ENCODE results near the gene WDR90. TPM values are rescaled to one million over a fixed set of nuclear protein-coding genes. Genes with fewer than 3 reads are reported as not detected.

WDR90 gene
- total RNA-seq, result 100 to 1,000 TPM in 2 of 4 donors, 10 to 100 TPM in 2; 23.0 to 166 (median 90.2) TPM

DNA sequence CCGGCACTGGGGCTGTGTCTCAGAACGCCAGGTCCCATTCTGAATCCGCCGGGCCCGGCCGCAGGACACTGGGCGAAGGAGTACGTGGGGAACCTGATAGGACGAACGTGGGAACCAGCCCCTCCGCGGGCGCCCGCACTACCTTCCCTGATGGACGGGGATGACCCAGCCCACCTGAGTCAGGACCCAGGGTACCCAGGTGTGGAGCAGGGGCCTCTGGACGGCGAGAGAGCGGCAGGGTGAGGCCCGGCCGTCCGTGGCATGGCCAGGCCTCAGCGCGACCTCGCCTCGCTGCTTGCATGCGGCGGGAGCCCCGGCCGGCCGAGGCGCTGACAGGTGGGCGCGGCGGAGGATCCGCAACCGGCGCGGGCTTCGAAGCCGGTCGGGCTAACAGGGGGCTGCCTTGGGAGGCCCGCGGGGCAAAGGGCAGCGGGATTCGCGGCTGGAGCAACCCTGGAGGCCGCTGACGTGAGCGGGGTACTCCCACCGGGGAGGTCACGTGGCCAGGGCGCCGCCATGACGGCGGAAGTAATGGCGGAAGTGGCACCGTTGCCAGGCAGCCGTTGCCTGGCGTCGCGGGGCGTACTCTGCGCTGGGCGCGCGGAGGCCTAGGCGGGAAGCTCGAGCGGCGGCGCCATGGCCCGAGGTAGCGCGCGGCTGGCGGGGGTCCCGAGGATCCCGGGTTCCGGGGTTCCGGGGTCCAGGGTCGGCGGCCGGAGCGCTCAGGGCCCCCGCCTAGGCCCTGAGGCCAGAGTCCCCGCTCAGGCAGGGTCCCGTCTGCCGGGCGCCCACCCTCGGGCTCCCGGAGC, at the start of gene WDR90:
WDR90 (plus strand) TSS at position 585 of the 809 bp plus-strand sequence; CDS start at position 637, 52 bp downstream.
- WGBS, 2 donors (ENCODE audit: low coverage in 1 of 2), result 0 to 1% methylated on average over 7 to 44 of the region's 91 CpGs
- intact Hi-C loops (cut with DNase I; ENCODE audit: low total_unique reads) (no loop called here), in situ Hi-C loops (cut with MboI; ENCODE audit: low pct_ligation_motif_present in 1 of 4, low pct_unique_long_range_greater_than_20kb in 1 of 4, low sequenced_read_pairs in 3 of 4) (no loop called here)
- Histone ChIP-seq H3K4me3 (peak within 1 kb of the TSS; percentile 52 to 86 (median 71)), H3K27ac (peak within 1 kb of the TSS; percentile 93 to 96 (median 95)), H3K9me3 (no peaks in the 10 kb centered on the region), H3K36me3 (no peaks in the 10 kb centered on the region), H3K4me1 (peaks cover 36 to 60% (median 60%) of the 10 kb centered on the region in 4 donors), H3K27me3 (no peaks in the 10 kb centered on the region)
- peak; percentile 96 for DNase-seq
- TF ChIP-seq POLR2A (IDR thresholded peaks at IDR 0.05), result peak; percentile 73
- TF ChIP-seq POLR2AphosphoS5 (IDR thresholded peaks at IDR 0.05), result peak; percentile 66 to 90 (median 86)
- TF ChIP-seq, protein P1, sequence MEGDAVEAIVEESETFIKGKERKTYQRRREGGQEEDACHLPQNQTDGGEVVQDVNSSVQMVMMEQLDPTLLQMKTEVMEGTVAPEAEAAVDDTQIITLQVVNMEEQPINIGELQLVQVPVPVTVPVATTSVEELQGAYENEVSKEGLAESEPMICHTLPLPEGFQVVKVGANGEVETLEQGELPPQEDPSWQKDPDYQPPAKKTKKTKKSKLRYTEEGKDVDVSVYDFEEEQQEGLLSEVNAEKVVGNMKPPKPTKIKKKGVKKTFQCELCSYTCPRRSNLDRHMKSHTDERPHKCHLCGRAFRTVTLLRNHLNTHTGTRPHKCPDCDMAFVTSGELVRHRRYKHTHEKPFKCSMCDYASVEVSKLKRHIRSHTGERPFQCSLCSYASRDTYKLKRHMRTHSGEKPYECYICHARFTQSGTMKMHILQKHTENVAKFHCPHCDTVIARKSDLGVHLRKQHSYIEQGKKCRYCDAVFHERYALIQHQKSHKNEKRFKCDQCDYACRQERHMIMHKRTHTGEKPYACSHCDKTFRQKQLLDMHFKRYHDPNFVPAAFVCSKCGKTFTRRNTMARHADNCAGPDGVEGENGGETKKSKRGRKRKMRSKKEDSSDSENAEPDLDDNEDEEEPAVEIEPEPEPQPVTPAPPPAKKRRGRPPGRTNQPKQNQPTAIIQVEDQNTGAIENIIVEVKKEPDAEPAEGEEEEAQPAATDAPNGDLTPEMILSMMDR (IDR thresholded peaks at IDR 0.05), result no peak
- no peak for TF ChIP-seq EP300 (IDR thresholded peaks at IDR 0.05; ENCODE audit: low read depth)

DNA sequence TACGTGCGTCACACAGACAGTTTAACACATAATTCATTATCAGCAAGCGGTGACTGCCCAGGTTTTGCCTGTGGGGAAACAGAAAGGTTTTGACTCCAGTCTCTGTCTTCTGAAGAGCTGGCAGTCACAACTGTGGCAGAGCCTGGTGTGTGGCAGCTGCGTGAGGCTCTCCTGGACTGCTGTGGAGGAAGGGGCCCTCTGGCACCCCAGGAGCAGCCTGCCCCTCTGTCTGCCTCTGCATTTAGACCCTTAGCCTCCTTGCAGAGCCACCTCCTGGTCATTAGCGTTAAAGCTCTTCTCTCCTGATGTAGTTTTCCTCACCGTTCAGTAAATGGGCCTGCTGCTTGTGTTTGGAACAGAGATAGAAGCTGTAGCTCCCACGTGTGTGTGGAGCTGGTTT, 48.4 kb upstream of the WDR90 start:
- no peaks in the 10 kb centered on the region for H3K36me3 ChIP-seq
- DNase-seq, result no peak
- WGBS, 2 donors (ENCODE audit: low coverage in 1 of 2), result 64 to 100% methylated on average over 3 to 7 of the region's 7 CpGs
- no peaks in the 10 kb centered on the region for H3K4me1 ChIP-seq
- intact Hi-C loops (cut with DNase I; ENCODE audit: low total_unique reads), result no loop called here
- H3K9me3 ChIP-seq, result no peaks in the 10 kb centered on the region
- H3K4me3 ChIP-seq, result no peak overlapping the region
- no peak overlapping the region for H3K27ac ChIP-seq
- TF ChIP-seq, protein P1 (IDR thresholded peaks at IDR 0.05), result no peak
- no peak for TF ChIP-seq EP300 (IDR thresholded peaks at IDR 0.05; ENCODE audit: low read depth)
- no peaks in the 10 kb centered on the region for H3K27me3 ChIP-seq
- in situ Hi-C loops (cut with MboI; ENCODE audit: low pct_ligation_motif_present in 1 of 4, low pct_unique_long_range_greater_than_20kb in 1 of 4, low sequenced_read_pairs in 3 of 4), result loop anchor here in 1 of 4 donors (25.0 kb wide), 1 partner anchor 88 kb away; no protein-coding TSS in a partner anchor

DNA sequence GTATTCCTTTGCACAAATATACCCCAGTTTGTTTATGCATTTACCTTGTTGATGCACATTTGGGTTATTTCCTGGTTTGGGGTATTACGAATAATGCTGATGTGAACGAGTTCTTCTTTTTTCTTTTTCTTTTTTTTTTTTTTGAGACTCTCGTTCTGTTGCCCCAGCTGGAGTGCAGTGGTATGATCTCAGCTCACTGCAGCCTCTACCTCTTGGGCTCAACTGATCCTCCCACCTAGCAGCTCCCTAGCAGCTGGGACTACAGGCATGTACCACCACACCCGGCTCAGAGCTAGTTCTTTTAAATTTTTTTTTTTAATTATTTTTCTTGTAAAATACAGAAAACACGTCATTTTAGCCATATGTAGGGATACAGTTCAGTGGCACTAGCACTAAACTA, 45.2 kb upstream of the WDR90 start:
- Histone ChIP-seq H3K27me3 (no peaks in the 10 kb centered on the region), H3K4me1 (no peaks in the 10 kb centered on the region), H3K36me3 (no peaks in the 10 kb centered on the region), H3K27ac (no peak overlapping the region), H3K4me3 (no peak overlapping the region), H3K9me3 (no peaks in the 10 kb centered on the region)
- TF ChIP-seq EP300 (IDR thresholded peaks at IDR 0.05; ENCODE audit: low read depth) (no peak), POLR2AphosphoS5 (IDR thresholded peaks at IDR 0.05) (no peak), POLR2A (IDR thresholded peaks at IDR 0.05) (no peak)
- TF ChIP-seq, protein P1 (IDR thresholded peaks at IDR 0.05), result no peak
- DNase-seq, result no peak
- intact Hi-C loops (cut with DNase I; ENCODE audit: low total_unique reads) (no loop called here), in situ Hi-C loops (cut with MboI; ENCODE audit: low pct_ligation_motif_present in 1 of 4, low pct_unique_long_range_greater_than_20kb in 1 of 4, low sequenced_read_pairs in 3 of 4) (loop anchor here in 1 of 4 donors (25.0 kb wide), 1 partner anchor 92 kb away; no protein-coding TSS in a partner anchor)
- WGBS, 2 donors (ENCODE audit: low coverage in 1 of 2), result 82 to 86% methylated on average over 2 to 5 of the region's 5 CpGs

- H3K27ac ChIP-seq, result no peak overlapping the region
- 97 to 100% methylated on average over 1 to 20 of the region's 22 CpGs for WGBS, 2 donors (ENCODE audit: low coverage in 1 of 2)
- H3K4me1 ChIP-seq, result peaks cover 0 to 17% (median 11%) of the 10 kb centered on the region in 4 donors
- no peak for DNase-seq
- intact Hi-C loops (cut with DNase I; ENCODE audit: low total_unique reads) (no loop called here), in situ Hi-C loops (cut with MboI; ENCODE audit: low pct_ligation_motif_present in 1 of 4, low pct_unique_long_range_greater_than_20kb in 1 of 4, low sequenced_read_pairs in 3 of 4) (loop anchor here in 1 of 4 donors (25.0 kb wide), 1 partner anchor 94 kb away; no protein-coding TSS in a partner anchor)
- H3K36me3 ChIP-seq, result no peaks in the 10 kb centered on the region
- no peak overlapping the region for H3K4me3 ChIP-seq
- TF ChIP-seq POLR2A (IDR thresholded peaks at IDR 0.05), result no peak
- TF ChIP-seq, protein P1 (IDR thresholded peaks at IDR 0.05), result no peak
- no peak for TF ChIP-seq POLR2AphosphoS5 (IDR thresholded peaks at IDR 0.05)
- TF ChIP-seq EP300 (IDR thresholded peaks at IDR 0.05; ENCODE audit: low read depth), result no peak
- H3K27me3 ChIP-seq, result no peaks in the 10 kb centered on the region
- H3K9me3 ChIP-seq, result no peaks in the 10 kb centered on the region
Measured at GRCh38 chr16:606656-607307, 42.4 kb upstream of the WDR90 start.

All from transverse colon (tissue), 4 donors.